GM21717 (cell line): ENCODE results near the gene FOXP1.

Source experiments
- ATAC-seq: cut with Tn5 transposase; IDR thresholded peaks from one replicate; pipeline ENCODE4 v1.9.1; 2021; ENCODE audit warnings: mild to moderate bottlenecking, moderate library complexity; ENCODE audit not compliant: unreplicated experiment

The FOXP1 gene

GRCh38 chr3:71228156-71228866 lies 355.2 kb downstream of the FOXP1 start:
- ATAC-seq: no peak

DNA sequence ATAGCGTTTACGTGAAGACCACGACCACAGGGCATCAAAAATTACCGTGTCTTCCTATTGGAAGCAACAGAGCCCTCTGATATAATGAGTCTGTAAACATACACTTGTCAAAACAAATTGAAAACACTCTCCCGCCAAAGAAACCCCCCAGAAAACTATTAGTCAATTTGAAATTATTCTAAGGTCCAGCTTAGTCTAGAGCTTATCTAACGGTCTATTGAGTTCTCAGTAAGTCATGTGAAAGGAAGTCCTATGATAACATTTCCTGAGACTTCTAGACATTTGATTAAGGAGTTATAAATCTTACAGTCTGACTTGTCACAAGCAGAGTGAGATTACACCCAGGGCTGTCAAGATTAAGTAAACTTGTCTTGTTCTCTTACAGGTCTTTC lies 356.3 kb downstream of the FOXP1 start:
- peak; percentile 3 for ATAC-seq

- ATAC-seq: peak; percentile 92
These were observed 356.8 kb downstream of the FOXP1 start for GRCh38 chr3:71226565-71227269.

GRCh38 chr3:71225951-71226564 lies 357.5 kb downstream of the FOXP1 start:
- peak; percentile 9 for ATAC-seq

- ATAC-seq: no peak
These were observed 358.4 kb downstream of the FOXP1 start for GRCh38 chr3:71225002-71225684.

DNA sequence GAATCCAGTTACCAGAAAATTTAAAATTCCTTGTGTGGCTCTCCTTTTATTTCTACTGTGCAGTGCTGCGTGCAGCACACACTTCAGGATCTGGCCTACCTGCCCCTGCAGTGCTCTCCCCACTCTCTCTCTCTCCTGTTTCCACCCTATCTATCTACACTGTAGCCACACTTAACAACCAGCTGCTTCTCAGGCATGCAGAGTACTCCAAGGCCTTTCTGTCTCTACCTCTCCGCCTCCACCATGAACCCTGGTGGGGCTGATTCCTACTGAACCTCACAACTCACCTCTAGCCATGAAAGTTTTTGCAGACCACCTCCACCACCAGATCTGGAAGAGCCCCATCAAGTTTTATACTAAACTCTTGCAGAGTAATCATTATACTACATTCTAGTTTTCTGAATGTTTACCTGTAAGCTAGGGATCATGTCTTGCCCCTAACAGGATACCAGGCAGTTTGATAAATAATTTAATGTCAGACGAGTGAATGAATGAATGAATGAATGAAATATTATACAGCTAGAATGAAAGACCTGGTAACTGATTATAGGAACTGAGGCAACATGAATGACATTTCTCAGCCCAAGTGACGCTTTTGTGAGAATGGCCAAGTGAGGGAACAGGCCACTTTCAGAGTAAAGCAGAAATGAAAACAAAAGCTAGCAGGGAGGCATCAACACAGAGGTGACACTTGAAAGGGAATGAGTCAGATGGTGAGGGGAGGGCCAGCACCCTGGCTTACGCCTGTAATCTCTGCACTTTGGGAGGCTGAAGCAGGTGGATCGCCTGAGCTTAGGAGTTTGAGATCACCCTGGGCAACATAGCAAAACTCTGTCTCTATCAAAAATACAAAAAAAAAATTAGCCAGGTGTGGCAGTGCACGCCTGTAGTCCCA lies 363.5 kb downstream of the FOXP1 start:
- peak; percentile 87 for ATAC-seq

GRCh38 chr3:71218508-71218907 lies 365.0 kb downstream of the FOXP1 start:
- ATAC-seq: no peak

DNA sequence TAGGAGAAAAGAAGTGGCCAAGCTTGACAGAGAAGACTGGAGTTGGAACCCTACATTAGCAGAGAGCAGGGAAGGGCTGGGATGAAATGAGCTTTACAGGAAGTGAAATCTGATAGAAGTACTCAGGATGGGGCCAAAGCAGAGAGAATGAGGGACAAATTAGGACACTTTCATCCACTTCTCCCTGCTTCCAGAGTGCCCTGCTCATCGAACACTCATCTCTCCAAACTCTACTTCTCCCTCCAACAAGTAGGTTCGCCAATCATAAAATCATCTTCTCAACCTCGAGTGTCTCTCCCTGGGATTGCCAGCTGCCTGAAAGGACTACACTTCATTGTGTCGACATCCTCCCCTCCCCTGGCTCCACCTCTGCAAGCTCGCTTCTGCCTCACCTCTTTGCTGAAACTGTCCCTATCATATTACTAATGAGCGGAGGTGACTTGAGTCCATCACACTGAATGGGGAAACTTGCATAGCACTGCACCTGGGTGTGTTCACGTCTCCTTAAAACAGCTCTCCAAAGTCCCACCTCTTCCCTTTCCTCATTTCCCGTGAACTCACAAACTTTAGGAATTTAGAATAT lies 365.8 kb downstream of the FOXP1 start:
- no peak for ATAC-seq

- no peak for ATAC-seq
These were observed 368.2 kb downstream of the FOXP1 start for GRCh38 chr3:71215351-71215750.

- no peak for ATAC-seq
These were observed 368.7 kb downstream of the FOXP1 start for GRCh38 chr3:71214797-71215196.

DNA sequence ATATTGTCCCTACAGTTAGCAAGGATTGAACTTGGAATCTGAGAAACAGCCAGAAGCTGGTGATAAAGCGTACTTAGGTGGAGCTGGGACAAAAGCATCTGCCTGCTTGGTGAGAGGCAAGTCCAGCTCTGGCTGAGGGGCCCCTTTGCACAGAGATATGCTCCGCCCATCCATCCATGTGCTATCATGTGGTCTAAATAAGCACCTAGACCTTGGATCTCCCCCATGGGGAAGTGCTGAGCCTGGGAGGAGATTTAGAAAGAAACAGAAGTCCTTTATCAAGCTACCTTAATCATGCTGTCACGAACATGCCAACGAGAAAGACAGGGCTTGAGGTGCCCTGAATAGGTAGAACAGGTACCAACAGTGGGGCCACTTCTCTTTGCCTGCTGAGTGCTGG lies 369.5 kb downstream of the FOXP1 start:
- ATAC-seq: no peak

DNA sequence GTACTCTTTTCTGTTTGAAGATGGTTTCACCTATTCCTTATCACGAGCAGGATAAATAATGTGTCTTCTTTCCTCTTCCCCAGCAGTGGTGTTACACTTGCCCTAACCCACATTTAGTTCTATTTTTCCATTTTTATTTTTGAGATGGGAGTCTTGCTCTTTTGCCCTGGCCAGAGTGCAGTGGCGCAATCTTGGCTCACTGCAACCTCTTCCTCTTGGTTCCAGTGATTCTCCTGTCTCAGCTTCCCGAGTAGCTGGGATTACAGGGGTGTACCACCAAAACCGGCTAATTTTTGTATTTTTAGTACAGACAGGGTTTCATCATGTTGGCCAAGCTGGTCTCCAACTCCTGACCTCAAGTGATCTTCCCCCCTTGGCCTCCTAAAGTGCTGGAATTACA lies 372.4 kb downstream of the FOXP1 start:
- ATAC-seq: no peak

DNA sequence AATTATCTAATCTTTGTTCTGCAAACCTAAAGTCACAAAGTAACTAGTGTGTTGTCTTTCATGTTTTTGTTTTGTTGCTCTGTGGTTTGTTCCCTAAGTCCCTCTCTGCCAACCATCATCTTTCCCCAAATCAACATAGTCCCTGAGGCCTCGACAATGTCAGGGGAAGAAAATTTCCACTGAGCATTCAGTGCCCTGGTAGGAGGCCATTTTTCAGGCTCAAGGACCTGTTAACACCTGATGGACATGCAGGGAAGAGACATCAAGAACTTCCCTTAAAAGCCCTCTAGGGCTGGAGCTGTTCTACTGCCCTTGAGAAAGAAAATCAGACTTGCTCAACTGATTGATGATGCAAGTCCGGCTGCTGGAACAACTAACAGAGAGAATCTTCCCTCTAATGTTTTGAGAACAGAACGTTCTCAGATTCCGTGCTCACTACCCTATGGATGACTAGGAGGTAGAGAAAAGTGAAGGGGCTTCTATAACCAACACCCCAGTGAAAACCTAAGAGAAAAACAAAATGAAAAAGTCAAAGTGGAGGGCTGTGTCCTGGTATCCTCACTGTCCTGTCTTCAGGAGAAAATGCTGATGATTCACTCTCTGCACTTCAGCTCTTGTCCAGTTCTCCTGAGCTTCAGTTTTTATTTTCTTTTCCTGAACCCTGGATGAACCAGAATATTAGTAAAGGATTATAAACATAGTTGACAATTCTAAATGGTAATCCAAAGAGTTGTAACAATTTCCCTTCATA lies 373.1 kb downstream of the FOXP1 start:
- no peak for ATAC-seq

- no peak for ATAC-seq
These were observed 375.1 kb downstream of the FOXP1 start for GRCh38 chr3:71208211-71209095.

DNA sequence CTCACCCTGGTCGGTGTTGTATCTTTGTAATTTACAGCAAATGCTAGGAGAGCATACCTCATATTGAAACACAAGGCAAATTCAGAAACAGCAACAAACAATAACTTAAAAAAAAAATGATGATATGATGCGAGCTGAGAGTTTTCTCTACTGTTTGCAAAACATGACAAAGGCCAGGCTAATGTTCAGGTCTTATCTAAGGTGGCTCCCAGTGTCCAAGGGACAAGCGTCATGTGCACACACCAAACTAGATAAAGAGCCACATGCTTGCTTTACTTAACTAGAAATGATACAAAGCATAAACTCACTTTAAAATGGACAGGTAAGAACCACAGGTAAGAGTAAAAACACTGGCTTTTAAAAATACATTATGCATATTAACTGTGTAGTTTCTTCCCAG lies 375.9 kb downstream of the FOXP1 start:
- ATAC-seq: no peak

DNA sequence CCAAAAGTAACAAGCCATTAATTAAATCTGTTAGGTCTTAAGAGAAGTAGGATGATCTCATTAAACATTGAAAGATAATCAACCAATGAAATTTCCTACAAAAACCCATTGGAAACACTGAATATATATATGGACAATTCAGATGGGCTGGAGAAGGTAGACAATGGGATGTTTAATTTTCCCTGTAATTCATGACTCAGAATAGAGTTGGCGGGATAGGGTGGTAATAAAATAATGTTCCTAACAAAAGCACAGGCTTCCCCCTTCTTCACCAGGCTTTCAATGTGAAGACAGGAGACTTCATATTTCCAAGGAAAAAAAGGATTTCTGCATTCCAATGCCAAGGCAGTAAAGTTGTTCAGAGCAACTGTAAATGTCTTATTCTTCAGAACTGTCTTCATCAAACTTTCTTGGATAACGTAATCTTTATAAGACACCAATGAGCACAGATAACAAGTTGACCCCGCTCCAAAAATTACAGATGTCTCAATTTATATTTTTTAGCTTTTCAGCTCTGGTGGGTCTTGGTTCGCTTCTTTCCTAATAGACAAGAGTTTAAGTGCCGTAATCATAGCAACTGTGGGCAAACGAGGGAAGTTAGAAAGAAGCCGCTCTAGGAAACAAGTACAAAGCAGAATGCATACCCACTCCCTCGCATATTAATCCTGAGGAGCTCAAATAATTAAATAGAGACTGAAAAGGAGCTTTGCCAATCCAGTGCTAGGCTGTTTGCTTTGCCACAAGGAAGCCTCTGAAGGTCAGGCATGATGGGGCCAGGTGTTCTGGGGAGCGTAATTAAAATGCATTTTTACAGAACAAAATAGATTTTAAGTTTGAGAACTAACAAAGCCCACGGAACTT lies 377.0 kb downstream of the FOXP1 start:
- no peak for ATAC-seq

DNA sequence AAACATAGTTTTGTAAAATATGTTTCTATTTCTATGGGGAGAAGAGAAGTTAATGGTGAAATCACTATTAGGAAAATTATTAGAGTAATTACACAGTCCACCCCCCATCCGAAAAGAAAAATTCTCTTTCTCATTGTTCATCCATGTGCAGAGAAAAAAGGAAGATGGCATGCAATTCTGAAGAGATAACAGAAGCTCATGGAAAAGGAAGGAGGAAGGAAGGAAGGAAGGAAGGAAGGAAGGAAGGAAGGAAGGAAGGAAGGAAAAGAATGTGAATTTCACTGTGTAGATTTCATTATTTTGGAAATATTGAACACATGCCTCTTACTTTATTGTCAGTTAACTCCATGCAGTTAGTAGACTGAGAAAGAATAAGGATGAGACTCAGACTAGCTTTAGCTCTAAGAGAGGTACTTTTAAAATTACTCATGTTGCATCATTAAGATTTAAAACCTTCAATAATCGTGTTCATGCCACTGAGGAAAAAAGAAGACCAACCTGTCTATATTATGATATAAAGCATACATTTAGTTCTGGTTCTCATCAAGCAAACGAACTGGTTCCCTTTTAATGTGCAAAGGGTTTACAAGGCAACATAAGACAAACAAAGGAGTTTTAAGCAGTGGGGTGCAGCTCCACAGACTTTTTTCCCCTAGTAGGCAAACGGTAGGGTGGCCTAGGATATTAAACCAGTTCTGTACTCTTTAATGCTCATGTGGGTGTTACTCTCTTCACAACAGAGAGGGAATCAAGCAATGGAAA lies 379.6 kb downstream of the FOXP1 start:
- ATAC-seq: no peak
